Suprapubic skin (tissue), 4 donors: Measurements from ENCODE around the gene RUVBL2.

Source experiments
- CTCF ChIP-seq, 2 donors: fragments of 200-600 bp in 1 of 2; fragments of 450-650 bp in 1 of 2; sonication (generic) in 1 of 2; IDR thresholded peaks; one replicate each; pipeline ENCODE4 v1.5.1; 2016 to 2019; ENCODE audit warnings: antibody characterized with exemption in 2 of 2, mild to moderate bottlenecking in 1 of 2, moderate library complexity in 1 of 2
- EP300 ChIP-seq: sonication (generic); formaldehyde crosslinking; IDR thresholded peaks from one replicate; pipeline ENCODE4 v1.6.1; 2017; ENCODE audit warnings: antibody characterized with exemption
- POLR2A ChIP-seq, 2 donors: fragments of 450-650 bp; IDR thresholded peaks; one replicate each; pipeline ENCODE4 v1.6.1; 2017; ENCODE audit warnings: antibody characterized with exemption in 2 of 2, mild to moderate bottlenecking in 2 of 2, moderate library complexity in 2 of 2
- POLR2AphosphoS5 ChIP-seq, 3 donors: sonication (generic); formaldehyde crosslinking; IDR thresholded peaks; one replicate each; pipeline ENCODE4 v1.6.1; 2017; ENCODE audit warnings: antibody characterized with exemption in 3 of 3

GRCh38 chr19:48959341-48960239 lies 34.1 kb upstream of the RUVBL2 start:
- TF ChIP-seq CTCF (IDR thresholded peaks at IDR 0.05) (no peak), EP300 (no peak), POLR2AphosphoS5 (IDR thresholded peaks at IDR 0.05) (no peak), POLR2A (IDR thresholded peaks at IDR 0.05) (no peak)
